ENCODE measurements around the gene HRH1. TPM values are rescaled to one million over a fixed set of nuclear protein-coding genes. Genes with fewer than 3 reads are reported as not detected.

Gene HRH1
- polyA plus RNA-seq, 1 donor (not counting 4 experiments of a cell fraction or from before 2014, with no cell fraction given) = 13.9 TPM

DNA sequence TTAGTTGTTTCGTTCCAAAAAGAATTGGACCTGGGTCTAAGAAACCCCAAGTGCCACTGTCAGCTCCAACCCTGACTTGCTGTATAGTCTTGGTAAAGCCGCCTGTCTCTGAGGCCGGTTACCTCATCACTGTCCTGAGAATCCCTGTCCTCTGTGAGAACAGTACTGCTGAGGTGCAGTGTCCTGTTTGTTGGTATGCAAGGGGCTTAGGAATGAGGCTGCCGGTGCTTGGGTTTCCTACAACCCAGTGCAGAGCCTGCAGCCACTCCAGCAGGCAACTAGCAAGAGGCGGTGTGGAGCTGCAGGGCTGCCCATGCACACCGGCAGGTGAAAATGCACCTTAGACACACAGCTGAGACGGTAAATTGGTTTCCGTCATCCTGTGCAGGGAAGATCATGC is 65.9 kb downstream of the HRH1 start:
- H3K4me3 ChIP-seq (ENCODE audit: control insufficient read depth in 2 of 3, extremely low read depth in 1 of 3, insufficient read depth in 2 of 3, low read depth in 1 of 3, low read length in 3 of 3) = no peak overlapping the region
- no peaks in the 10 kb centered on the region for H3K9me3 ChIP-seq (ENCODE audit: control insufficient read depth, low read depth, low read length)
- peaks cover 13% of the 10 kb centered on the region for H3K4me1 ChIP-seq (ENCODE audit: control insufficient read depth, extremely low read depth, insufficient read depth, low read length)
- H4K20me1 ChIP-seq (ENCODE audit: control insufficient read depth, extremely low read depth, insufficient read depth, low read length) = no peaks in the 10 kb centered on the region
- no peak overlapping the region for H2AFZ ChIP-seq (ENCODE audit: control insufficient read depth, low read length)
- no peak overlapping the region for H3K27ac ChIP-seq (ENCODE audit: control insufficient read depth, insufficient read depth, low read length)
- no peak for TF ChIP-seq EZH2 (IDR thresholded peaks at IDR 0.05; ENCODE audit: low read length)
- TF ChIP-seq, protein P1, sequence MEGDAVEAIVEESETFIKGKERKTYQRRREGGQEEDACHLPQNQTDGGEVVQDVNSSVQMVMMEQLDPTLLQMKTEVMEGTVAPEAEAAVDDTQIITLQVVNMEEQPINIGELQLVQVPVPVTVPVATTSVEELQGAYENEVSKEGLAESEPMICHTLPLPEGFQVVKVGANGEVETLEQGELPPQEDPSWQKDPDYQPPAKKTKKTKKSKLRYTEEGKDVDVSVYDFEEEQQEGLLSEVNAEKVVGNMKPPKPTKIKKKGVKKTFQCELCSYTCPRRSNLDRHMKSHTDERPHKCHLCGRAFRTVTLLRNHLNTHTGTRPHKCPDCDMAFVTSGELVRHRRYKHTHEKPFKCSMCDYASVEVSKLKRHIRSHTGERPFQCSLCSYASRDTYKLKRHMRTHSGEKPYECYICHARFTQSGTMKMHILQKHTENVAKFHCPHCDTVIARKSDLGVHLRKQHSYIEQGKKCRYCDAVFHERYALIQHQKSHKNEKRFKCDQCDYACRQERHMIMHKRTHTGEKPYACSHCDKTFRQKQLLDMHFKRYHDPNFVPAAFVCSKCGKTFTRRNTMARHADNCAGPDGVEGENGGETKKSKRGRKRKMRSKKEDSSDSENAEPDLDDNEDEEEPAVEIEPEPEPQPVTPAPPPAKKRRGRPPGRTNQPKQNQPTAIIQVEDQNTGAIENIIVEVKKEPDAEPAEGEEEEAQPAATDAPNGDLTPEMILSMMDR (optimal IDR thresholded peaks at IDR 0.05 in 1 of 3, IDR thresholded peaks at IDR 0.05 in 1 of 3, conservative IDR thresholded peaks at IDR 0.05 in 1 of 3; ENCODE audit: extremely low read depth in 1 of 3, insufficient read depth in 2 of 3, low read length in 3 of 3) = no peak
- no peaks in the 10 kb centered on the region for H3K27me3 ChIP-seq (ENCODE audit: control insufficient read depth, extremely low read depth, insufficient read depth, low read length)
- peaks cover 40% of the 10 kb centered on the region for H3K79me2 ChIP-seq (ENCODE audit: control insufficient read depth, insufficient read depth, low read length)
- peaks cover 0 to 7% of the 10 kb centered on the region in 2 experiments for H3K36me3 ChIP-seq (ENCODE audit: control insufficient read depth in 2 of 2, extremely low read depth in 1 of 2, insufficient read depth in 2 of 2, low read length in 2 of 2)
- dilution Hi-C loops (cut with MboI; ENCODE audit: extremely low pct_ligation_motif_present, low sequenced_read_pairs) = no loop called here
- DNase-seq (ENCODE audit: low read depth, low spot score) (no peak), FAIRE-seq (no peak)
- H3K4me2 ChIP-seq (ENCODE audit: control insufficient read depth, extremely low read depth, insufficient read depth, low read depth, low read length) = no peak overlapping the region
- H3K9me1 ChIP-seq (ENCODE audit: control insufficient read depth, extremely low read depth, insufficient read depth, low read length) = no peaks in the 10 kb centered on the region
- H3K9ac ChIP-seq (ENCODE audit: control insufficient read depth, extremely low read depth, insufficient read depth, low read length) = no peak overlapping the region

DNA sequence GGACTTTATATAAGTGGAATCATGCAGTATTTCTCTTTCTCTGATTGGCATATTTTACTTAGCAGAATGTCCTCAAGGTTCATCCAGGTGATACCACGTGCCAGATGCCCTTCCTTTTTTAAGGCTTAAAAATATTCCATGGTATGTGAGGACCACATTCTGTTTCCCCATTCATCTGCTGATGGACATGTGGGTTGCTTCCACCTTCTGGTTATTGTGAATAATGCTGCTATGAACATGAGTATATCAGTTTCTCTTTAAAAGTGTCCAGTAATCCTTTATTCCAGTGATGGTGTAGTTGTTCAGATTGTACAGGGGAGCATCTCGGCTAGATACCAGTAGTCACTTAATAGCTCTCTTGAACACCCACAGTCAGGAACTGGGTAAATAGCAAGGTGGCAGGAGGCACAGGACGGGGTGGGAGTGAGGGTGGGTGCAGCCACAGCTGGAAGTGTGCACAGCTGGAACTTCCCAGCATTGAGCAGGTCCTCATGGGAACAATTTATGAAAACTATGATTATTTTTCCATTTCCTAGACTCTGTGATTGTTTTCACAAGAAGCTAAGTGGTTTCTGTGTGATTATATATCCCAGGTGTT is 67.6 kb downstream of the HRH1 start:
- H3K4me2 ChIP-seq (ENCODE audit: control insufficient read depth, extremely low read depth, insufficient read depth, low read depth, low read length) = no peak overlapping the region
- TF ChIP-seq, protein P1 (optimal IDR thresholded peaks at IDR 0.05 in 1 of 3, IDR thresholded peaks at IDR 0.05 in 1 of 3, conservative IDR thresholded peaks at IDR 0.05 in 1 of 3; ENCODE audit: extremely low read depth in 1 of 3, insufficient read depth in 2 of 3, low read length in 3 of 3) = no peak
- no peak for TF ChIP-seq EZH2 (IDR thresholded peaks at IDR 0.05; ENCODE audit: low read length)
- dilution Hi-C loops (cut with MboI; ENCODE audit: extremely low pct_ligation_motif_present, low sequenced_read_pairs) = no loop called here
- H3K36me3 ChIP-seq (ENCODE audit: control insufficient read depth in 2 of 2, extremely low read depth in 1 of 2, insufficient read depth in 2 of 2, low read length in 2 of 2) = peaks cover 0 to 7% of the 10 kb centered on the region in 2 experiments
- DNase-seq (ENCODE audit: low read depth, low spot score) (no peak), FAIRE-seq (no peak)
- no peaks in the 10 kb centered on the region for H4K20me1 ChIP-seq (ENCODE audit: control insufficient read depth, extremely low read depth, insufficient read depth, low read length)
- H3K4me1 ChIP-seq (ENCODE audit: control insufficient read depth, extremely low read depth, insufficient read depth, low read length) = peaks cover 14% of the 10 kb centered on the region
- H2AFZ ChIP-seq (ENCODE audit: control insufficient read depth, low read length) = no peak overlapping the region
- H3K27ac ChIP-seq (ENCODE audit: control insufficient read depth, insufficient read depth, low read length) = no peak overlapping the region
- H3K9me1 ChIP-seq (ENCODE audit: control insufficient read depth, extremely low read depth, insufficient read depth, low read length) = no peaks in the 10 kb centered on the region
- no peak overlapping the region for H3K4me3 ChIP-seq (ENCODE audit: control insufficient read depth in 2 of 3, extremely low read depth in 1 of 3, insufficient read depth in 2 of 3, low read depth in 1 of 3, low read length in 3 of 3)
- no peaks in the 10 kb centered on the region for H3K27me3 ChIP-seq (ENCODE audit: control insufficient read depth, extremely low read depth, insufficient read depth, low read length)
- peaks cover 45% of the 10 kb centered on the region for H3K79me2 ChIP-seq (ENCODE audit: control insufficient read depth, insufficient read depth, low read length)
- no peaks in the 10 kb centered on the region for H3K9me3 ChIP-seq (ENCODE audit: control insufficient read depth, low read depth, low read length)
- H3K9ac ChIP-seq (ENCODE audit: control insufficient read depth, extremely low read depth, insufficient read depth, low read length) = no peak overlapping the region

Measured in keratinocyte (primary cell).